Stimulated activated CD4-positive, alpha-beta T cell treated with anti-CD3 and anti-CD28 coated beads, Interleukin-12 subunit alpha, Interleukin-12 subunit beta, amount 100 ng/mL, for 4 hours (primary cell): ENCODE data around the gene ABCF3.

Source experiments
- DNase-seq: peaks from one replicate; pipeline ENCODE4 v3.0.0-alpha.2; 2020

Gene ABCF3

GRCh38 chr3:184234224-184234623 is 48.2 kb downstream of the ABCF3 start:
- DNase-seq, result no peak

- no peak for DNase-seq
Measured at GRCh38 chr3:184234671-184235380, 48.8 kb downstream of the ABCF3 start.

- DNase-seq, result no peak
Measured at GRCh38 chr3:184235381-184236032, 49.5 kb downstream of the ABCF3 start.

GRCh38 chr3:184236033-184236410 is 50.0 kb downstream of the ABCF3 start:
- no peak for DNase-seq

- no peak for DNase-seq
Measured at GRCh38 chr3:184236636-184237035, 50.6 kb downstream of the ABCF3 start.

- no peak for DNase-seq
Measured at GRCh38 chr3:184237211-184237610, 51.2 kb downstream of the ABCF3 start.

- no peak for DNase-seq
Measured at GRCh38 chr3:184237807-184238206, 51.8 kb downstream of the ABCF3 start.

GRCh38 chr3:184238246-184238818 is 52.3 kb downstream of the ABCF3 start:
- DNase-seq, result no peak

- DNase-seq, result no peak
Measured at GRCh38 chr3:184239221-184239620, 53.2 kb downstream of the ABCF3 start.

GRCh38 chr3:184239708-184240107 is 53.7 kb downstream of the ABCF3 start:
- no peak for DNase-seq

GRCh38 chr3:184240384-184241140 is 54.6 kb downstream of the ABCF3 start:
- DNase-seq, result no peak

GRCh38 chr3:184241141-184241446 is 55.1 kb downstream of the ABCF3 start:
- DNase-seq, result no peak

GRCh38 chr3:184241447-184242296 is 55.7 kb downstream of the ABCF3 start:
- no peak for DNase-seq

GRCh38 chr3:184242297-184242685 is 56.3 kb downstream of the ABCF3 start:
- no peak for DNase-seq
